GM12873 (cell line): ENCODE measurements around the gene NCBP1.

Source experiments
- CTCF ChIP-seq: IDR thresholded peaks from 2 replicates; pipeline ENCODE4 v1.5.1; 2012; ENCODE audit warnings: low read depth, mild to moderate bottlenecking, moderate library complexity, low read length, control low read depth; ENCODE audit not compliant: insufficient read depth; ENCODE audit errors: missing control alignments

The NCBP1 gene

GRCh38 chr9:97599314-97599846, 34.2 kb upstream of the NCBP1 start:
- no peak for TF ChIP-seq CTCF

DNA sequence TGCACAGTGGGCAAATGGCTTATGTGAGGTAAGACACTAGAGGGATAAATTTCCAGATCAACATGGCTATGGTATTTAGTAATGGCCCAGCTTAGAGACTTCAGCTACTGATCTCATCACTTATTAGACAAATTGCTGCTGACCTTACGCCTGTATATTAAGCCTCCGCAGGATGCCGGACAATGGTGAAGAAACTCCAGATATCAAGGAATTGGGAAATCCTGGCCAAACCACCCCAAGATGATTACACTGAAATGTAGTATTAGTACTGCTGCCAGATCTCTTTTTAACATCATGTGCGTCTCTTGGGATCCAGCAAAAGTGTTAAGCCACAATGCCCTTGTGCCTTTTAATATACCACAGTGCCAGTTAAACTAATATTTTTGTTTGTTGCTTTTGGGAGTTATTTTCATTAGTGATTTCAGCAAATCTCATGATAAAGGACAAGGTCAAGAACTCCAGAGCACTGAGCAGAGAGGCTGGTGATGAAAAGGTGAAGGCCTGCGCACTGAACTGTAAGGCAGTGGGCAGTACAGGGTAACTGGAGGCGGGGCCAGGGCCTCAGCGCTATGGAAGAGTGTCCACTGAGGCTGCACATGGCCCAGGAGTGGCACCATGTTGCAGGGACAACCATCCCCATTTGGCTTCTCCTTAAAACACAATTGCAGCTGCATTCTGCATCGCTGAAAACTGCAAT, 32.9 kb upstream of the NCBP1 start:
- no peak for TF ChIP-seq CTCF

DNA sequence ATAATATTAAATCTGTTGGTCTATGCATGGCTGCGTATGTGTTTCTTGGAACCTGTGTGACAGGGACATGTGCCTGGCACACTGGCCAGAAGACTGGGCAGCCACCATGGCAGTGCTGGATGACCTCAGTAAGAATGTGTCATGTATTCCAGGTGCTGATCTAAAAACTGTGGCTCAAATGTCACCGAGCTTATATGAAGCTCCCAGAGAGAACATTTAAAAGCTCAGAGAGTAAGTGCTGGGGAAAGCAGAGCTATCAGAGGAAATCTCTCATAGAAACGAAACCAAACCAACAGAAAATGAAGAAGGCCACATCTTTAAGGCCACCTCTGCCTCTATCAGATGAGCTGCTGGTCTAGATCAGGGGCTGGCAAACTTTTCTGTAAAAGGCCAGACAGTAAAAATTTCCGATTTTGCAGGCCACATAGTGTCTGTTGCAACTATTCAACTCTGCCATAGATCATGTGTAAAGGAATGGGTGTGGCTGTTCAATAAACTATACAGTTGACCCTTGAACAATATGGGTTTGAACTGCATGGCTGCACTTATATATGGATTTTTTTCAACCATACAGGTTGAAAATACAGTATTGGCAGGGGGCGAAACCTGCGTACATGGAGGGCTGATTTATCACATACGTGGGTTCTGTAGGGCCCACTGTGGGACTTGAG, 32.3 kb upstream of the NCBP1 start:
- TF ChIP-seq CTCF = no peak

DNA sequence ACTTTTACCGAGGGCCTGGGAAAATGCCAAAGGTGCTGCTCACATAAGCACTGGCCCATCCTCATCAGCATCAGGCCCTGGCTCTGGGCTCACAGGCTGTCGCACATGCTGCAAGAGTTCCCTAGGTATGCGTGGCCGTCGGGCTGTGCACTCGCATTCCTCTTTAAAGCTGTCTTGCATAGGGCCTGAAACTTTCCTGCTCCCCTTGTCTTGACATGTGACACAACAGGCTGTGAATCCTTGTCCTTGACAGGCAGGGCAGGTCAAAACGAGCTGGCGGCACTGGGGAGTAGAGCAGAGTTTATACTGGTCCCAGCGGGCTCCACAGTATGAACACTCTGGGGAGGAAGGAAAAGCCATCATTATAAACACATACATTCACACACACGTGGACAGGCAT, 31.2 kb upstream of the NCBP1 start:
- TF ChIP-seq CTCF = no peak

DNA sequence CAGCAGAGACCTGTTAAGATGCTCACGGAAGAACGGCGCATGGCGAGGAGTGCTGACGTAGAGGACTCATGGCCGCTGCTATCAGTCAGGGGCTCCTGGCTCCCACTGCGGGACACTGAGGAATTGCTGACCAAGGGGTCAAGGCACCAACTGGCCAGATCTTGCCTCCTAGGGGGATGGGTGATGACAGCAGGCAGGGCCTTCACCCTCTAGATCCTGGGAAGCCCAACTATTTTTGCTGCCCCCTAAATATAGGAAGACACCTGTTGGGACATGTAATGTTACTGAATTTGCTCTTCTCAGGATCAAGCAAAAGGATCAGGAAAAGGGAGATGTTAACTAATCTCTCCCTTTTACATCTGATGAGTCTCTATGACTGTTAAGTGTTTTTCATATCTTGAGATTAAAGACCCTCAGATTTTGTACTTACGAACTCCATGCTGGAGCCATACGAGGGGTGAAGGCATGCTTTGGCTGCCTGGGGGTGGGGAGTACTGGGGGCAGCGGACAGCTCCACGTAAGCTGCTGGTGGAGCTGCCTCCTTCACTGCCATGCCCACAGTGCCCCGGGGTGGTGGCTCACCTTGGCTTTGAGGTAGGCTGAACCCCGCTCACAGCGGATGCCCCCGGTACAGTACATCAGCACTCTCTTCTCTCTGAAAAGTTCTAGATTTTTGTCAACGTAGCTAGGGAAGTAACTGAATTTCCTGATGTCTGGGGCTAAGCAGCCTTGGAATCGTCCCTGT, 28.5 kb upstream of the NCBP1 start:
- no peak for TF ChIP-seq CTCF

DNA sequence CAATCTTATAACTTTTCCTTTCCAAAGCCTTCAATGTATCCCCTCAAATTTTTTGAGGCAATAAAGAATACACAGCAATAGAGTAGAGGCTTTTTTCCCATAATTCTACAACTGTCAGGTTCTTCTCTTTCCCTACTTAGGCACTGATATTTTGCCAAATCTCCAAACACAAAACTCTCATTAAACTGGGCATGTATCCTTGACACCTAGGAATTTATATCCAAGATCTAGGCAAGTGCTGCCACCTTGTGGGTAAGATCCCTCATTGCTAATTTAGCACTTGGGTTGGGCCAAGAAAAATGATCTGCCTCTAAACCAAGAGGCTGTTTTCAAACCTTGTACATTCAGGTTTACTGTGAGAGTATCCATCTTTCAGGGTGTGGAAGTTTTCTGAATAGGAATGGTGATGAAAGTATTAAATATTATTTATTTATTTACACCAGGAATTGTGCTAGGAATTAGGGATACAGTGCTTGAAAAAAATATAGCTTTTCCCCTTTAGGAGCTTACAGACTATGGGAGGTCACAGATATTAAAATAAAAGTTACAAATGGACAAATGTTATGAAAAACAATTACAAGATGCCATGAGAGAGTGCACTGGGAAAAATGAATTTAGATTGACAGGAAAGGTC, 18.1 kb upstream of the NCBP1 start:
- TF ChIP-seq CTCF = peak; percentile 72
